ENCODE data around the gene NEGR1. TPM values are rescaled to one million over a fixed set of nuclear protein-coding genes. Genes with fewer than 3 reads are reported as not detected.

The NEGR1 gene
- total and polyA plus RNA-seq, 2 donors (not counting 3 experiments of a cell fraction or from before 2014, with no cell fraction given) = 6.8 to 21.8 TPM

- Histone ChIP-seq H3K79me2 (ENCODE audit: control insufficient read depth, insufficient read depth, low read length) (no peaks in the 10 kb centered on the region), H3K27me3 (ENCODE audit: control insufficient read depth in 2 of 2, insufficient read depth in 2 of 2, low read length in 2 of 2) (no peaks in the 10 kb centered on the region), H3K36me3 (ENCODE audit: control insufficient read depth in 2 of 2, extremely low read depth in 1 of 2, insufficient read depth in 2 of 2, low read length in 2 of 2) (no peaks in the 10 kb centered on the region), H3K9me1 (replicated peaks; ENCODE audit: control insufficient read depth, extremely low read depth, insufficient read depth, low read length) (no peaks in the 10 kb centered on the region), H3K9ac (replicated peaks; ENCODE audit: extremely low read depth, insufficient read depth, low read length) (no peak overlapping the region), H3K4me1 (ENCODE audit: control insufficient read depth, extremely low read depth, insufficient read depth, low read length) (no peaks in the 10 kb centered on the region), H3K27ac (ENCODE audit: insufficient read depth, low read depth, low read length) (no peak overlapping the region), H3K4me2 (ENCODE audit: insufficient read depth, low read length) (no peak overlapping the region), H3K9me3 (replicated peaks; ENCODE audit: control insufficient read depth, insufficient read depth, low read length) (no peaks in the 10 kb centered on the region), H2AFZ (ENCODE audit: low read depth, low read length) (no peak overlapping the region), H4K20me1 (replicated peaks; ENCODE audit: control insufficient read depth, extremely low read depth, insufficient read depth, low read length) (no peaks in the 10 kb centered on the region), H3K4me3 (replicated peaks in 1 of 3; ENCODE audit: insufficient read depth in 1 of 3, low read depth in 1 of 3, low read length in 3 of 3) (no peak overlapping the region)
- intact Hi-C loops (cut with micrococcal nuclease) = loop anchor here (2.0 to 5.0 kb wide), 2 partner anchors 696 to 1259 kb away; partner anchors contain the start of gene NEGR1
- no peak for DNase-seq (ENCODE audit: low read depth, low spot score)
- ChIA-PET CTCF (interaction anchor here (0.6 to 1.9 kb wide), 4 partner anchors 8 to 452 kb away, joined by 3 to 20 read pairs (median 4); no protein-coding TSS in a partner anchor), POLR2A (no interaction called here)
- FAIRE-seq = no peak
- no TSS peak for BruUV-seq (replicated peaks)
- TF ChIP-seq EZH2 (IDR thresholded peaks at IDR 0.05; ENCODE audit: borderline replicate concordance, low read depth, low read length, severe bottlenecking) = no peak
- TF ChIP-seq JUN (IDR thresholded peaks at IDR 0.05; ENCODE audit: borderline replicate concordance, insufficient read depth, insufficient read length, low read depth) = no peak
- no peak for TF ChIP-seq MYC (IDR thresholded peaks at IDR 0.05; ENCODE audit: low read depth, low read length)
- TF ChIP-seq FOS (IDR thresholded peaks at IDR 0.05; ENCODE audit: borderline replicate concordance, insufficient read depth, low read length) = no peak
- no peak for TF ChIP-seq POLR2A (IDR thresholded peaks at IDR 0.05; ENCODE audit: low read depth, low read length)
- no peak for TF ChIP-seq CTCF (IDR thresholded peaks at IDR 0.05; ENCODE audit: extremely low read depth in 1 of 2, insufficient read depth in 1 of 2, low read depth in 1 of 2, low read length in 2 of 2)
- TF ChIP-seq POLR2AphosphoS5 (IDR thresholded peaks at IDR 0.05; ENCODE audit: insufficient read depth, low read depth, low read length) = no peak
- no peak for TF ChIP-seq GATA2 (IDR thresholded peaks at IDR 0.05; ENCODE audit: insufficient read depth, insufficient read length, low read depth, low read length)
- TF ChIP-seq MAX (IDR thresholded peaks at IDR 0.05; ENCODE audit: insufficient read depth, insufficient read length) = no peak
- dilution Hi-C loops (cut with MboI; ENCODE audit: extremely low pct_ligation_motif_present, low sequenced_read_pairs) = no loop called here
Measured at GRCh38 chr1:71586030-71586429, 696.3 kb downstream of the NEGR1 start.
